Measurements from ENCODE around the gene CAGE1.
"Not testable (repeated sequence)": the region's sequence is repeated elsewhere in the genome, so short reads cannot be mapped to it uniquely, and the experiment has no call there.

Gene CAGE1

DNA sequence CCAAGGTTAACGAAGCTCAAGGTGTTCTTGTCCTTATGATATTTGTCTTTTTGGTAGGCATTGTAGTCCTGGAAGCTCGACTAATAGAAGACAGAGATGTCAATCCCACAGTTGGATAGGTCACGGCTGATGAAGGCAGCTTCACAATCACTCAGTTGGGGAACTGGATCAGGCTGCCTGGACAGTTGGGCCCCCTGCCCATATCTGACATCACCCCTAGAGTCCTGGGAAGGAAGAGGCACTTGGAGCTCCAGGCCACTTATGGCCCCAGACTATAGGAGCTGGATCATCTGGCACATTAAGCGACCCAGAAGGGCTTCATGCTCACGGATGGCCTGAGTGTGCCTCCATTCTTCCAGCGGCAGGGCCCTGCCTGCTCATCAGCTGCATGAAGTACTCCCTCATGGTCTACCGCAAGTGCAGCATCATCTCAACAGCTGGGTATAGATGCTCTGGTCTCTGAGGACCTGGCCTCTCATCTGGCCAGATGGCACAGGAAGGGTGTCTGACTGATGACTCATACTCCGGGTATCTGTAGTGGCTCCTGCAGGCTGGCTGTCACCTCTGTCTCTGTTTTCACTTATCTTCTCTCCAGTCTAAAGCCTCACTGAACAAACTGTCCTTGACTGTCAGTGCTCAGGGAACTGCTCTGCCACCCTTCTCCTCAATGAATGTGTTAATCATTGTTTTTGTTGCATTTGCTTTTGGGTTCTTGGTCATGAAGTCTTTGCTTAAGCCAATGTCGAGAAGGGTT lies 47.4 kb downstream of the CAGE1 start:
- in situ Hi-C loops (cut with HindIII; ENCODE audit: low sequenced_read_pairs): no loop called here

GRCh38 chr6:7341271-7341670 lies 48.3 kb downstream of the CAGE1 start:
- in situ Hi-C loops (cut with HindIII; ENCODE audit: low sequenced_read_pairs): no loop called here

- in situ Hi-C loops (cut with HindIII; ENCODE audit: low sequenced_read_pairs): not testable (repeated sequence)
Measured at GRCh38 chr6:7339007-7339732, 50.4 kb downstream of the CAGE1 start.

GRCh38 chr6:7338031-7338430 lies 51.5 kb downstream of the CAGE1 start:
- in situ Hi-C loops (cut with HindIII; ENCODE audit: low sequenced_read_pairs): no loop called here

GRCh38 chr6:7335519-7335918 lies 54.0 kb downstream of the CAGE1 start:
- in situ Hi-C loops (cut with HindIII; ENCODE audit: low sequenced_read_pairs): no loop called here

- in situ Hi-C loops (cut with HindIII; ENCODE audit: low sequenced_read_pairs): no loop called here
Measured at GRCh38 chr6:7334685-7335084, 54.9 kb downstream of the CAGE1 start.

- in situ Hi-C loops (cut with HindIII; ENCODE audit: low sequenced_read_pairs): no loop called here
Measured at GRCh38 chr6:7332090-7332745, 57.3 kb downstream of the CAGE1 start.

DNA sequence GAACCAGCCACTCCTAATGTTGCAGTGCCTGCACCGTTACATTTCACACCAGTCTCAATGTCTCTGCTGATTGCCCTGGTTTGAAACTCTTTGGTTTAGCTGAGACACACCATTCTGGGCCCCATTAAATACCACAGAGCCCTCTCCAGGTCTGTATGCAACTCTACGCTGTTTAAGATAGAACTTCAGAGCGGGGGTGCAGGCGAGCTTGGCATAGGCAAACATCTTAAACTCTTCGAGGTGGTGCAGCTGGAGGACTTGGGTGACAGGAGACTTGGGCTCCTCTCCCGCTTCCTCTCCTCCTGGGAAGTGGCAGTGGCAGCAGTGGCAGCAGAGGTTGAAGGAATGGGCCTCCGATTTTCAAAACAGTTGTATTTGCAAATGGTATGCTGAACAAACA lies 58.1 kb downstream of the CAGE1 start:
- in situ Hi-C loops (cut with HindIII; ENCODE audit: low sequenced_read_pairs): no loop called here

GRCh38 chr6:7328243-7328642 lies 61.3 kb downstream of the CAGE1 start:
- in situ Hi-C loops (cut with HindIII; ENCODE audit: low sequenced_read_pairs): no loop called here

GRCh38 chr6:7325750-7326149 lies 63.8 kb downstream of the CAGE1 start:
- in situ Hi-C loops (cut with HindIII; ENCODE audit: low sequenced_read_pairs): no loop called here

- in situ Hi-C loops (cut with HindIII; ENCODE audit: low sequenced_read_pairs): no loop called here
Measured at GRCh38 chr6:7324520-7324919, 65.0 kb downstream of the CAGE1 start.

DNA sequence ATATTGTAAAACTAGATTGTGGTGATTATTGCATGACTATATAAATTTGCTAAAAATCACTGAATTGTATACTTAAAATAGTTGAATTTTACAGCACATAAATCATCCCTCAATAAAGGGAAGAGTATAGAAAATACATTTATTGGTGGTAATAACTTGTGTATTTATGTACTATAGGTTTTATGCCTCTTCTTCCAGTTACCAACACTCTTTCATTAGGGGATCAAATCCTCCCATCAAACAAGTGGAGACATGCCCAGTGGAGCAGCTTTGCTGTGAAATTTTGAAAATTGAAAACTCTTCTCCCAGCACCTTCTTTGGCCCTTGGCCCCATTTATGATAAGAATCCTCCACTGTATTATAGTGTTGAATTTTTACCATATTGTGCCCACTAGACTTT lies 66.5 kb downstream of the CAGE1 start:
- in situ Hi-C loops (cut with HindIII; ENCODE audit: low sequenced_read_pairs): no loop called here

GRCh38 chr6:7321866-7322265 lies 67.7 kb downstream of the CAGE1 start:
- in situ Hi-C loops (cut with HindIII; ENCODE audit: low sequenced_read_pairs): not testable (repeated sequence)

DNA sequence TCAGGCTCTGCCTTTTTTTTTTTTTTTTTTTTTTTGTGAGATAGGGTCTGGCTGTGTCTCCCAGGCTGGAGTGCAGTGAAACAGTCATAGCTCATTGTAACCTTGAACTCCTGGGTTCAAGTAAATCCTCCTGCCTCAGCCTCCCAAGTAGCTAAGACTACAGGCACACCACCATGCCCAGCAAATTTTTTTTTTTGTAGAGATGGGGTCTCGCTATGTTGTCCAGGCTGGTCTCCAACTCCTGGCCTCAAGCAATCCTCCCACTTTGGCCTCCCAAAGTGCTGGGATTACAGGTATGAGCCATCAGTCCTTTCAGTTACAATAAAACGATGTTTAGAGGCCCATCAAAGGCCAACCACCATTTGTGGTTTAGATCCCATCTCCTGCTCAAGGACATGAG lies 70.1 kb downstream of the CAGE1 start:
- in situ Hi-C loops (cut with HindIII; ENCODE audit: low sequenced_read_pairs): not testable (repeated sequence)

DNA sequence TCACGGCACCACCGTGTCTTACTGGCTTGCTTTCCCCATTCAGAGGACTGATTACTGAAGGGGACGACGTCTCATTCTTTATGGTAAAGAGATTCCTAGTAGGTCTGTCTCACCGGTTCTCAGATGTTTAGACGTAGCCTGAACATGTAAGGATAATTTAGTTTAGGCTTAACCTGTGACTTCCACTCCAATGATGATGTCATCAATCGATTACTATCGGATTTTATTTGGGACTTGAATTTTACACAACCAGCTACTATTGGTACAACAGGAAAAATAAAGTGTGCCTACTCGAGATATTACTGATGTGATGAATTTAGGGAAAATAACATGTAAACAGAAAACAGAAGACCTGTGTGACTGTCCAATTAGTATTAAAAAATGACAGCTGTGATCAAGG lies 72.0 kb downstream of the CAGE1 start:
- in situ Hi-C loops (cut with HindIII; ENCODE audit: low sequenced_read_pairs): no loop called here

DNA sequence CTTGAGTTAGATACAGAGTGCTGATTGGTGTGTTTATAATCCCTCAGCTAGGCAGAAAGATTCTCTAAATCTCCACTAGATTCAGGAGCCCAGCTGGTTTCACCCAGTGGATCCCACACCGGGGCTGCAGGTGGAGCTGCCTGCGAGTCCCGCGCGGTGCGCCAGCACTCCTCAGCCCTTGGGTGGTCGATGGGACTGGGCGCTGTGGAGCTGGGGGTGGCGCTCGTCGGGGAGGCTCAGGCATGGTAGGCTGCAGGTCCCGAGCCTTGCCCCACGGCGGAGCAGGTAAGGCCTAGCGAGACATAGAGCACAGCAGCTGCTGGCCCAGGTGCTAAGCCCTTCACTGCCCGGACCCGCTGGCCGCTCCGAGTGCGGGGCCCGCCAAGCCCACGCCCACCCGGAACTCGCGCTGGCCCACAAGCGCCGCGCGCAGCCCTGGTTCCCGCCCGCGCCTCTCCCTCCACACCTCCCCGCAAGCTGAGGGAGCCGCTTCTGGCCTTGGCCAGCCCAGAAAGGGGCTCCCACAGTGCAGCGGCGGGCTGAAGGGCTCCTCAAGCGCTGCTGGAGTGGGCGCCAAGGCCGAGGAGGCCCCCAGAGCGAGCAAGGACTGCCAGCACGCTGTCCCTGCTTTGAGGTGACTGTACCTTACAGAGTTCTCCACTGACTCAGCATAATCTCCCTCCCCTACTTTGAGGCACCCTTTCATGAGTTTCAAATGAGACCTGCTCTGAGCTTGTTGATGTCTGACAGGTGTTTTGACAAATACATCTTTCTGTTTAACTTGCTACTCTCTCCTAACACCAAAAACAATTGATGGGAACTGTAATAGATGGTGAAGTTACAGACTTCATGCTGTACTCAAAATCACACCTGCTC lies 72.6 kb downstream of the CAGE1 start:
- in situ Hi-C loops (cut with HindIII; ENCODE audit: low sequenced_read_pairs): no loop called here

GRCh38 chr6:7315948-7316365 lies 73.6 kb downstream of the CAGE1 start:
- in situ Hi-C loops (cut with HindIII; ENCODE audit: low sequenced_read_pairs): no loop called here

GRCh38 chr6:7315087-7315947 lies 74.2 kb downstream of the CAGE1 start:
- in situ Hi-C loops (cut with HindIII; ENCODE audit: low sequenced_read_pairs): not testable (repeated sequence)

DNA sequence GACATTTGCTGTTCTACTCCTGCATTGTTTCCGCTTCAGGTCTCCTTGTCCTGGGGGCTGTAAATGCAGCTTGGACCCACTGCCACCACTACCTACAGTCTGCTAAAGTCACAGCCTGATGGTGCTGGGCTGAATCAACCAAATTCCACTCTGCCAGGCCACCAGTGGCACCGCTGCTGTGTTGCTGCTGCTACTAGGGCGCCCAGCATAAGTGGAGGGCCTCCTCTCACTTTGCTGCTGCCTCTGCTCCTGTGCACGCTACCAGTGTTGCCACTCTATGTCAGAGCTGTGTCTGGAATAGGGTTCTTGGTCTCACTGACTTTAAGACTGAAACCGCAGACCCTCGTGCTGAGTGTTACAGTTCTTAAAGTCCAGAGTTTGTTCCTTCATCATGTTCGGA lies 75.1 kb downstream of the CAGE1 start:
- in situ Hi-C loops (cut with HindIII; ENCODE audit: low sequenced_read_pairs): loop anchor here (5.0 kb wide), 1 partner anchor 73 kb away; the partner anchor contains the start of genes CAGE1 and RIOK1
